Measurements from ENCODE around the gene MAML3. TPM values are rescaled to one million over a fixed set of nuclear protein-coding genes. Genes with fewer than 3 reads are reported as not detected.

Gene MAML3
- total RNA-seq, 2 experiments from 2014 or later: 2.5 to 2.9 TPM

- ChIA-PET POLR2A (no interaction called here), CTCF (no interaction called here)
- H3K9me3 Mint-ChIP-seq: no peaks in the 10 kb centered on the region
- intact Hi-C loops (cut with DNase I, micrococcal nuclease): no loop called here
- ATAC-seq (ENCODE audit: poor library complexity) (no peak), DNase-seq (no peak)
- H3K27me3 Mint-ChIP-seq: no peaks in the 10 kb centered on the region
- no peak overlapping the region for H3K27ac Mint-ChIP-seq
- Histone ChIP-seq H3K27ac (ENCODE audit: low read depth in 1 of 2, low read length in 2 of 2) (no peak overlapping the region), H3K27me3 (ENCODE audit: control insufficient read depth in 1 of 2, insufficient read depth in 2 of 2, low read length in 2 of 2) (no peaks in the 10 kb centered on the region), H3K36me3 (ENCODE audit: insufficient read depth, low read length) (no peaks in the 10 kb centered on the region), H3K9me3 (ENCODE audit: control insufficient read depth in 1 of 2, insufficient read depth in 1 of 2, low read length in 2 of 2) (no peaks in the 10 kb centered on the region), H3K4me1 (ENCODE audit: insufficient read depth, low read length) (peaks cover 1% of the 10 kb centered on the region), H3K4me3 (ENCODE audit: low read length) (no peak overlapping the region)
- H3K4me1 Mint-ChIP-seq (ENCODE audit: low read depth): peaks cover under 1% of the 10 kb centered on the region
- H3K4me3 Mint-ChIP-seq: no peak overlapping the region
- no peaks in the 10 kb centered on the region for H3K36me3 Mint-ChIP-seq (ENCODE audit: low read depth)
- no peak for TF ChIP-seq CTCF (IDR thresholded peaks at IDR 0.05)
Measured at GRCh38 chr4:139672215-139672614, 481.8 kb downstream of the MAML3 start.

- Histone ChIP-seq H3K27me3 (ENCODE audit: control insufficient read depth in 1 of 2, insufficient read depth in 2 of 2, low read length in 2 of 2) (no peaks in the 10 kb centered on the region), H3K27ac (ENCODE audit: low read depth in 1 of 2, low read length in 2 of 2) (no peak overlapping the region), H3K36me3 (ENCODE audit: insufficient read depth, low read length) (no peaks in the 10 kb centered on the region), H3K4me1 (ENCODE audit: insufficient read depth, low read length) (peaks cover 9% of the 10 kb centered on the region), H3K9me3 (ENCODE audit: control insufficient read depth in 1 of 2, insufficient read depth in 1 of 2, low read length in 2 of 2) (no peaks in the 10 kb centered on the region), H3K4me3 (ENCODE audit: low read length) (no peak overlapping the region)
- intact Hi-C loops (cut with DNase I, micrococcal nuclease): no loop called here
- no peaks in the 10 kb centered on the region for H3K9me3 Mint-ChIP-seq
- H3K27ac Mint-ChIP-seq: no peak overlapping the region
- POLR2A ChIA-PET: no interaction called here
- H3K27me3 Mint-ChIP-seq: no peaks in the 10 kb centered on the region
- TF ChIP-seq CTCF (IDR thresholded peaks at IDR 0.05): no peak
- no peak for ATAC-seq (ENCODE audit: poor library complexity)
- no peaks in the 10 kb centered on the region for H3K36me3 Mint-ChIP-seq (ENCODE audit: low read depth)
- peaks cover 15% of the 10 kb centered on the region for H3K4me1 Mint-ChIP-seq (ENCODE audit: low read depth)
- H3K4me3 Mint-ChIP-seq: no peak overlapping the region
- no peak for DNase-seq
- CTCF ChIA-PET: no interaction called here
Measured at GRCh38 chr4:139670775-139671174, 483.2 kb downstream of the MAML3 start.

GRCh38 chr4:139669890-139670289 is 484.1 kb downstream of the MAML3 start:
- Histone ChIP-seq H3K4me1 (ENCODE audit: insufficient read depth, low read length) (peaks cover 17% of the 10 kb centered on the region), H3K36me3 (ENCODE audit: insufficient read depth, low read length) (no peaks in the 10 kb centered on the region)
- no peak overlapping the region for H3K27ac Mint-ChIP-seq

More at GRCh38 chr4:139669890-139670289, 484.1 kb downstream of the MAML3 start:
- ChIA-PET CTCF (no interaction called here), POLR2A (no interaction called here)
- Mint-ChIP-seq H3K36me3 (ENCODE audit: low read depth) (no peaks in the 10 kb centered on the region), H3K4me1 (ENCODE audit: low read depth) (peaks cover 21% of the 10 kb centered on the region), H3K27me3 (no peaks in the 10 kb centered on the region), H3K4me3 (no peak overlapping the region), H3K9me3 (no peaks in the 10 kb centered on the region)
- ATAC-seq (ENCODE audit: poor library complexity): no peak
- no peak overlapping the region for H3K4me3 ChIP-seq (ENCODE audit: low read length)
- no peaks in the 10 kb centered on the region for H3K9me3 ChIP-seq (ENCODE audit: control insufficient read depth in 1 of 2, insufficient read depth in 1 of 2, low read length in 2 of 2)
- H3K27me3 ChIP-seq (ENCODE audit: control insufficient read depth in 1 of 2, insufficient read depth in 2 of 2, low read length in 2 of 2): no peaks in the 10 kb centered on the region
- no peak for DNase-seq
- no peak overlapping the region for H3K27ac ChIP-seq (ENCODE audit: low read depth in 1 of 2, low read length in 2 of 2)
- intact Hi-C loops (cut with DNase I, micrococcal nuclease): no loop called here
- TF ChIP-seq CTCF (IDR thresholded peaks at IDR 0.05): no peak

Data from CD4-positive, alpha-beta T cell (primary cell).